ENCODE data around the gene PCDHB5. TPM values are rescaled to one million over a fixed set of nuclear protein-coding genes. Genes with fewer than 3 reads are reported as not detected.
"Not testable (repeated sequence)": the region's sequence is repeated elsewhere in the genome, so short reads cannot be mapped to it uniquely, and the experiment has no call there.

Gene PCDHB5
- total RNA-seq, 2 experiments from 2014 or later, result not detected

DNA sequence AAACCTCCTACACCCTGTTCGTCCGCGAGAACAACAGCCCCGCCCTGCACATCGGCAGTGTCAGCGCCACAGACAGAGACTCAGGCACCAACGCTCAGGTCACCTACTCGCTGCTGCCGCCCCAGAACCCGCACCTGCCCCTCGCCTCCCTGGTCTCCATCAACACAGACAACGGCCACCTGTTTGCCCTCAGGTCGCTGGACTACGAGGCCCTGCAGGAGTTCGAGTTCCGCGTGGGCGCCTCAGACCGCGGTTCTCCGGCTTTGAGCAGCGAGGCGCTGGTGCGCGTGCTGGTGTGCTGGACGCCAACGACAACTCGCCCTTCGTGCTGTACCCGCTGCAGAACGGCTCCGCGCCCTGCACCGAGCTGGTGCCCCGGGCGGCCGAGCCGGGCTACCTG is 22.4 kb downstream of the PCDHB5 start:
- Mint-ChIP-seq H3K9me3 (peaks cover 14% of the 10 kb centered on the region), H3K27me3 (peaks cover 24% of the 10 kb centered on the region)
- H3K4me1 Mint-ChIP-seq (ENCODE audit: low read depth); DNase-seq; H3K4me3 Mint-ChIP-seq; H3K27ac Mint-ChIP-seq; POLR2A ChIA-PET; H3K36me3 Mint-ChIP-seq; intact Hi-C loops (cut with micrococcal nuclease); CTCF ChIA-PET: not testable (repeated sequence)

DNA sequence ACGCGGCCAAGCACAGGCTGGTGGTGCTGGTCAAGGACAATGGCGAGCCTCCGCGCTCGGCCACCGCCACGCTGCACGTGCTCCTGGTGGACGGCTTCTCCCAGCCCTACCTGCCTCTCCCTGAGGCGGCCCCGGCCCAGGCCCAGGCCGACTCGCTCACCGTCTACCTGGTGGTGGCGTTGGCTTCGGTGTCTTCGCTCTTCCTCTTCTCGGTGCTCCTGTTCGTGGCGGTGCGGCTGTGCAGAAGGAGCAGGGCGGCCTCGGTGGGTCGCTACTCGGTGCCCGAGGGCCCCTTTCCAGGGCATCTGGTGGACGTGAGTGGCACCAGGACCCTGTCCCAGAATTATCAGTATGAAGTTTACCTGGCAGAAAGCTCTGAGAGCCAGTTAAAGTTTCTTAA is 22.9 kb downstream of the PCDHB5 start:
- CTCF ChIA-PET; DNase-seq; H3K4me3 Mint-ChIP-seq; H3K36me3 Mint-ChIP-seq; intact Hi-C loops (cut with micrococcal nuclease); H3K27ac Mint-ChIP-seq; H3K4me1 Mint-ChIP-seq (ENCODE audit: low read depth); POLR2A ChIA-PET: not testable (repeated sequence)
- H3K27me3 Mint-ChIP-seq, result peaks cover 21% of the 10 kb centered on the region
- peaks cover 14% of the 10 kb centered on the region for H3K9me3 Mint-ChIP-seq

DNA sequence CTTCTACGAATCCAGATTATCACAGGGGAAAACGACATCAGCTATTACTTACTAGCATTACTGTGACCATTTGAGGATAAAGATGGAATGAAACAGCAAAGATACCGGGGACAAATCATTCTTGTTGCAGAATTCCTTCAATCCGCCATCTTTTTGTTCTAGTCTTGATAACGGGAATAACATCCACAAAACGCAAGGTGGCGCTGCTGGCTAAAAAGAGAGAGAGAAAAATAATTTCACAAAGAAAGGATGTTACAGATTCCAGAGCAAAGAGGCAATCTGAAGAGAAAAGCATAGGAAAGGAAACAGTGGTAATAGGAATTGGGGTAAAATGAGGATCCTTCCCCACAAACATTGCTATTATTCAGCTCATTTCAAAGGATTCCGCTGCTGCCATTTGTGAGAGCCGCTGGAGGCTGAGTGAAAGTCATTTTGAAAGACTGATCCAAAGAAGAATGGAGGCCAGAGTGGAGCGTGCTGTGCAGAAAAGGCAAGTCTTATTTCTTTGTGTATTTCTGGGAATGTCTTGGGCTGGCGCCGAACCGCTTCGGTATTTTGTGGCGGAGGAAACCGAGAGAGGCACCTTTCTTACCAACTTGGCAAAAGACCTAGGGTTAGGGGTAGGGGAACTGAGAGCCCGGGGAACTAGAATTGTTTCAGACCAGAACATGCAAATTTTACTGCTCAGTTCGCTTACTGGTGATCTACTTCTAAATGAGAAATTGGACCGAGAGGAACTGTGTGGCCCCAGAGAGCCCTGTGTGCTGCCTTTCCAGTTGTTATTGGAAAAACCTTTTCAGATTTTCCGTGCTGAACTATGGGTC is 37.6 kb downstream of the PCDHB5 start, which contains the start of gene PCDHB7:
PCDHB7 (plus strand) TSS at position 264 of the 824 bp plus-strand sequence; CDS start at position 456, 192 bp downstream.
- Mint-ChIP-seq H3K4me1 (ENCODE audit: low read depth) (no peaks in the 10 kb centered on the region), H3K27ac (no peak within 1 kb of the TSS), H3K27me3 (peaks cover 25% of the 10 kb centered on the region), H3K36me3 (peaks cover 1% of the 10 kb centered on the region), H3K9me3 (peaks cover 11% of the 10 kb centered on the region), H3K4me3 (no peak within 1 kb of the TSS)
- intact Hi-C loops (cut with micrococcal nuclease), result no loop called here
- ChIA-PET POLR2A (no interaction called here), CTCF (interaction anchor here (0.6 to 1.4 kb wide), 3 partner anchors 15 to 385 kb away, joined by 3 read pairs; partner anchors contain the start of gene PCDHB9)
- DNase-seq, result peak; percentile 35

DNA sequence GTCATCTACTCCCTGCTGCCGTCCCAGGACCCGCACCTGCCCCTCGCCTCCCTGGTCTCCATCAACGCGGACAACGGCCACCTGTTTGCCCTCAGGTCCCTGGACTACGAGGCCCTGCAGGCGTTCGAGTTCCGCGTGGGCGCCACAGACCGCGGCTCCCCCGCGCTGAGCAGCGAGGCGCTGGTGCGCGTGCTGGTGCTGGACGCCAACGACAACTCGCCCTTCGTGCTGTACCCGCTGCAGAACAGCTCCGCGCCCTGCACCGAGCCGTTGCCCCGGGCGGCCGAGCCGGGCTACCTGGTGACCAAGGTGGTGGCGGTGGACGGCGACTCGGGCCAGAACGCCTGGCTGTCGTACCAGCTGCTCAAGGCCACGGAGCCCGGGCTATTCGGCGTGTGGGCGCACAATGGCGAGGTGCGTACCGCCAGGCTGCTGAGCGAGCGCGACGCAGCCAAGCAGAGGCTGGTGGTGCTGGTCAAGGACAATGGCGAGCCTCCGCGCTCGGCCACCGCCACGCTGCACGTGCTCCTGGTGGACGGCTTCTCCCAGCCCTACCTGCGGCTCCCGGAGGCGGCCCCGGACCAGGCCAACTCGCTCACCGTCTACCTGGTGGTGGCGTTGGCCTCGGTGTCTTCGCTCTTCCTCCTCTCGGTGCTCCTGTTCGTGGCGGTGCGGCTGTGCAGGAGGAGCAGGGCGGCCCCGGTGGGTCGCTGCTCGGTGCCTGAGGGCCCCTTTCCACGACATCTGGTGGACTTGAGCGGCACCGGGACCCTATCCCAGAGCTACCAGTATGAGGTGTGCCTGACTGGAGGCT is 39.5 kb downstream of the PCDHB5 start:
- CTCF ChIA-PET; H3K4me1 Mint-ChIP-seq (ENCODE audit: low read depth); H3K4me3 Mint-ChIP-seq; POLR2A ChIA-PET; DNase-seq; H3K27ac Mint-ChIP-seq; intact Hi-C loops (cut with micrococcal nuclease); H3K36me3 Mint-ChIP-seq: not testable (repeated sequence)
- Mint-ChIP-seq H3K9me3 (peaks cover 11% of the 10 kb centered on the region), H3K27me3 (peaks cover 14% of the 10 kb centered on the region)

DNA sequence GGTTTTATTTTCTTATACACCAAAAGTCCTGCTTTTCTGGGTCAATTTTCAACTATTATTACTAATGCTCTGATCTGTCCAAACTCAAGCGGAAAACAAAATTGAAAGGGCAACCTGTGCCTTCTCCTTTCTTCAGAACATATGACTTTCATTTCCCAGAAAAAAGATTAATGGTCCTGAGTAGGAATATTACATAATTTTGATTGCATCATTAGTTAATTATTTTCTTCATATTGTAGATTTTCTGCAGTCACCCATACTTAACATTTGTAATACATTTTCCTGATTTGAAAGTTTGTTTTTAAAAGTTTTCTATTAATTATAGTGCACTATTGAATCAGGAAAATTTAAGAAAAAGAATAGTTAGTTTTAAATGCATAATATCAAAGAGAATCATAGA is 40.9 kb downstream of the PCDHB5 start:
- no peak for DNase-seq
- POLR2A ChIA-PET, result no interaction called here
- no peaks in the 10 kb centered on the region for H3K4me1 Mint-ChIP-seq (ENCODE audit: low read depth)

DNA sequence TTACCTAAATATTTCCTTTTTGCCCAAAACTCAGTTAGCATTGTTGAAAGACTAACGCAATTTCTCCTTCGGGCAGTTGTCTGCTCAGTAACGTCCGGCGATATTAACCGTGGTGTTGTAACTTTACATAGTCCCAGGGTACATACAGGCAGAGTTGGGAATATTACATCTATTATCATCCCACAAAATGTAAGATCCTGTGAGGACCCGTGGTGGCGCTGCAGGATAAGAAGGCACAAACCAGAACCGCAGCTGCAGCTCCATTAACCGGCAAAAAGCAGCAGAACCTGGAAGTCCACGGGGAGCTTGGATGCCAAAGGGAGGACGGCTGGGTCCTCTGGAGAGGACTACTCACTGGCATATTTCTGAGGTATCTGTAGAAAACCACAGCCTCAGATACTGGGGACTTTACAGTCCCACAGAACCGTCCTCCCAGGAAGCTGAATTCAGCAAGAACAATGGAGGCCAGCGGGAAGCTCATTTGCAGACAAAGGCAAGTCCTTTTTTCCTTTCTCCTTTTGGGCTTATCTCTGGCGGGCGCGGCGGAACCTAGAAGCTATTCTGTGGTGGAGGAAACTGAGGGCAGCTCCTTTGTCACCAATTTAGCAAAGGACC is 42.7 kb downstream of the PCDHB5 start, which contains the start of gene PCDHB8:
PCDHB8 (plus strand) TSS at position 214 of the 615 bp plus-strand sequence; CDS start at position 459, 245 bp downstream.
- Mint-ChIP-seq H3K9me3 (peaks cover 19% of the 10 kb centered on the region), H3K27me3 (peaks cover 18% of the 10 kb centered on the region)
- H3K4me3 Mint-ChIP-seq; intact Hi-C loops (cut with micrococcal nuclease); H3K36me3 Mint-ChIP-seq; H3K27ac Mint-ChIP-seq; H3K4me1 Mint-ChIP-seq (ENCODE audit: low read depth); POLR2A ChIA-PET; DNase-seq: not testable (repeated sequence)
- CTCF ChIA-PET, result interaction anchor here (1.2 kb wide), 1 partner anchor 235 kb away, joined by 3 read pairs; the partner anchor contains the start of gene PCDHGA10

More for the DNA sequence above, 40.9 kb downstream of the PCDHB5 start:
- H3K4me3 Mint-ChIP-seq, result no peak overlapping the region
- H3K27me3 Mint-ChIP-seq, result peaks cover 10% of the 10 kb centered on the region
- peaks cover 13% of the 10 kb centered on the region for H3K9me3 Mint-ChIP-seq
- CTCF ChIA-PET, result no interaction called here
- H3K27ac Mint-ChIP-seq, result no peak overlapping the region
- intact Hi-C loops (cut with micrococcal nuclease), result no loop called here
- H3K36me3 Mint-ChIP-seq, result peaks cover 1% of the 10 kb centered on the region

DNA sequence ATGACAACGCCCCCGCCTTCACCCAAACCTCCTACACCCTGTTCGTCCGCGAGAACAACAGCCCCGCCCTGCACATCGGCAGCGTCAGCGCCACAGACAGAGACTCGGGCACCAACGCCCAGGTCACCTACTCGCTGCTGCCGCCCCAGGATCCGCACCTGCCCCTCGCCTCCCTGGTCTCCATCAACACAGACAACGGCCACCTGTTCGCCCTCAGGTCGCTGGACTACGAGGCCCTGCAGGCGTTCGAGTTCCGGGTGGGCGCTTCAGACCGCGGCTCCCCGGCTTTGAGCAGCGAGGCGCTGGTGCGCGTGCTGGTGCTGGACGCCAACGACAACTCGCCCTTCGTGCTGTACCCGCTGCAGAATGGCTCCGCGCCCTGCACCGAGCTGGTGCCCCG is 44.4 kb downstream of the PCDHB5 start:
- H3K27ac Mint-ChIP-seq; H3K36me3 Mint-ChIP-seq; POLR2A ChIA-PET; DNase-seq; CTCF ChIA-PET; H3K4me1 Mint-ChIP-seq (ENCODE audit: low read depth); H3K4me3 Mint-ChIP-seq; intact Hi-C loops (cut with micrococcal nuclease): not testable (repeated sequence)
- H3K27me3 Mint-ChIP-seq, result peaks cover 19% of the 10 kb centered on the region
- peaks cover 18% of the 10 kb centered on the region for H3K9me3 Mint-ChIP-seq

DNA sequence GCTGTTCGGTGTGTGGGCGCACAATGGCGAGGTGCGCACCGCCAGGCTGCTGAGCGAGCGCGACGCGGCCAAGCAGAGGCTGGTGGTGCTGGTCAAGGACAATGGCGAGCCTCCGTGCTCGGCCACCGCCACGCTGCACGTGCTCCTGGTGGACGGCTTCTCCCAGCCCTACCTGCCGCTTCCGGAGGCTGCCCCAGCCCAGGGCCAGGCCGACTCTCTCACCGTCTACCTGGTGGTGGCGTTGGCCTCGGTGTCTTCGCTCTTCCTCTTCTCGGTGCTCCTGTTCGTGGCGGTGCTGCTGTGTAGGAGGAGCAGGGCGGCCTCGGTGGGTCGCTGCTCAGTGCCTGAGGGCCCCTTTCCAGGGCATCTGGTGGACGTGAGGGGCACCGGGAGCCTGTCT is 44.9 kb downstream of the PCDHB5 start:
- peaks cover 19% of the 10 kb centered on the region for H3K9me3 Mint-ChIP-seq
- H3K36me3 Mint-ChIP-seq; DNase-seq; H3K4me3 Mint-ChIP-seq; H3K4me1 Mint-ChIP-seq (ENCODE audit: low read depth); POLR2A ChIA-PET; intact Hi-C loops (cut with micrococcal nuclease); H3K27ac Mint-ChIP-seq; CTCF ChIA-PET: not testable (repeated sequence)
- H3K27me3 Mint-ChIP-seq, result peaks cover 24% of the 10 kb centered on the region

DNA sequence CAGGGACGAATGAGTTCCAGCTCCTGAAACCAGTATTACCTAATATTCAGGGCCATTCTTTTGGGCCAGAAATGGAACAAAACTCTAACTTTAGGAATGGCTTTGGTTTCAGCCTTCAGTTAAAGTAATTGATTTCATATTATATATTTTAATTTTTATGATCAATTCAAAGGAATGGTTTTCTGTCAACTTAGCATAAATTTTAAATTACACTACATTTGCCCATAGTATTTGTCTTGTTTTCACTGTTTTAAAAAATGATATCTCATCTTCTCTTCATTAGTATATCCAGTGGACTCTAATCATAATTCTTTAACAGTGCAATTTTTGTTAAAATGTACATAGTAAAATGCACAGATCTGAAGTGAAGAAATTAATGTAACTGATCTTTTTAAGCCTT is 45.3 kb downstream of the PCDHB5 start:
- Mint-ChIP-seq H3K9me3 (peaks cover 16% of the 10 kb centered on the region), H3K27me3 (peaks cover 26% of the 10 kb centered on the region), H3K4me3 (no peak overlapping the region), H3K36me3 (peaks cover 2% of the 10 kb centered on the region), H3K4me1 (ENCODE audit: low read depth) (no peaks in the 10 kb centered on the region), H3K27ac (no peak overlapping the region)
- DNase-seq, result no peak
- POLR2A ChIA-PET, result no interaction called here
- intact Hi-C loops (cut with micrococcal nuclease), result no loop called here
- CTCF ChIA-PET, result no interaction called here

DNA sequence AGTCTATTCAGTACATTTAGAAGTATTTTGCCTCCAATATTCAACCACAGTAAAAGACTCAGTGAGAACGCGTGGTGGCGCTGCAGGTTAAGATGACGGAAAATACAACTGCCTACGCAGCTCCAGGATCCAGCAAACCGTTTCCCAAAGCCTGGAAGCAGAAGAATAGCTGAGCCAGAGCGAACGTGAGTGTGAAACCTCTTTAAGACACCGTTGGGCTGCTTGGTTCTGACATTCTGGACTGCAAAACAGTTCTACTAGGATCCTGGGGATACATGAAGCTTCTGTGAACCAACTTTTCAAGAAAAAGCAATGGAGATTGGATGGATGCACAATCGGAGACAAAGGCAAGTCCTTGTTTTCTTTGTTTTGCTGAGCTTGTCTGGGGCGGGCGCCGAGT is 47.2 kb downstream of the PCDHB5 start, which contains the start of gene PCDHB16:
PCDHB16 (plus strand) TSS at position 140 of the 400 bp plus-strand sequence; CDS start at position 313, 173 bp downstream.
- Mint-ChIP-seq H3K27me3 (peaks cover 30% of the 10 kb centered on the region), H3K9me3 (peaks cover 16% of the 10 kb centered on the region), H3K27ac (no peak within 1 kb of the TSS), H3K4me3 (no peak within 1 kb of the TSS), H3K4me1 (ENCODE audit: low read depth) (peaks cover 4% of the 10 kb centered on the region), H3K36me3 (peaks cover 2% of the 10 kb centered on the region)
- DNase-seq, result peak; percentile 17
- intact Hi-C loops (cut with micrococcal nuclease), result no loop called here
- POLR2A ChIA-PET, result no interaction called here
- CTCF ChIA-PET, result interaction anchor here (0.6 to 1.4 kb wide), 3 partner anchors 46 to 559 kb away, joined by 3 read pairs; partner anchors contain the start of gene TAF7

DNA sequence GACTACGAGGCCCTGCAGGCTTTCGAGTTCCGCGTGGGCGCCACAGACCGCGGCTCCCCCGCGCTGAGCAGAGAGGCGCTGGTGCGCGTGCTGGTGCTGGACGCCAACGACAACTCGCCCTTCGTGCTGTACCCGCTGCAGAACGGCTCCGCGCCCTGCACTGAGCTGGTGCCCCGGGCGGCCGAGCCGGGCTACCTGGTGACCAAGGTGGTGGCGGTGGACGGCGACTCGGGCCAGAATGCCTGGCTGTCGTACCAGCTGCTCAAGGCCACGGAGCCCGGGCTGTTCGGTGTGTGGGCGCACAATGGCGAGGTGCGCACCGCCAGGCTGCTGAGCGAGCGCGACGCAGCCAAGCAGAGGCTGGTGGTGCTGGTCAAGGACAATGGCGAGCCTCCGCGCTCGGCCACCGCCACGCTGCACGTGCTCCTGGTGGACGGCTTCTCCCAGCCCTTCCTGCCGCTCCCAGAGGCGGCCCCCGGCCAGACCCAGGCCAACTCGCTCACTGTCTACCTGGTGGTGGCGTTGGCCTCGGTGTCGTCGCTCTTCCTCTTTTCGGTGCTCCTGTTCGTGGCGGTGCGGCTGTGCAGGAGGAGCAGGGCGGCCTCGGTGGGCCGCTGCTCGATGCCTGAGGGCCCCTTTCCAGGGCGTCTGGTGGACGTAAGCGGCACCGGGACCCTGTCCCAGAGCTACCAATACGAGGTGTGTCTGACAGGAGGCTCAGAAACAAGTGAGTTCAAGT is 49.3 kb downstream of the PCDHB5 start:
- H3K4me1 Mint-ChIP-seq (ENCODE audit: low read depth); POLR2A ChIA-PET; H3K36me3 Mint-ChIP-seq; H3K4me3 Mint-ChIP-seq; CTCF ChIA-PET; DNase-seq; intact Hi-C loops (cut with micrococcal nuclease); H3K27ac Mint-ChIP-seq: not testable (repeated sequence)
- Mint-ChIP-seq H3K27me3 (peaks cover 37% of the 10 kb centered on the region), H3K9me3 (peaks cover 20% of the 10 kb centered on the region)

All from activated CD4-positive, alpha-beta memory T cell treated with anti-CD3 and anti-CD28 coated beads for 36 hours (primary cell).